PC-9 (cell line): ENCODE data around the gene SEMA4C. TPM values are rescaled to one million over a fixed set of nuclear protein-coding genes. Genes with fewer than 3 reads are reported as not detected.

Experiments used
- BruUV-seq: library from RNA; stranded (reverse); fragments of 400-500 nt; replicated peaks from 2 replicates; lab custom pipeline; 2021; lab: Mats Ljungman, UMichigan
- CTCF ChIA-PET: fragments of 300-600 bp; sonication (Branson Sonifier 250); formaldehyde crosslinking; loops from one replicate; lab custom pipeline; 2022; ENCODE audit warnings: antibody characterized with exemption; lab: Charles Lee
- POLR2A ChIA-PET: fragments of 300-600 bp; sonication (Branson Sonifier 250); formaldehyde crosslinking; loops from one replicate; lab custom pipeline; 2022; ENCODE audit warnings: antibody characterized with exemption; ENCODE audit not compliant: unreplicated experiment; lab: Charles Lee
- DNase-seq, 2 experiments: peaks; one replicate each; pipeline versions ENCODE4 v3.0.0 to v3.0.0-alpha.2; 2015 to 2022; ENCODE audit warnings: mixed read lengths in 1 of 2
- H2AFZ ChIP-seq: fragments of 200-600 bp; sonication (generic); 2 replicates; pipeline ENCODE4 v1.8.1; 2017; ENCODE audit warnings: antibody characterized with exemption
- H3F3A ChIP-seq: fragments of 200-600 bp; sonication (generic); 2 replicates; pipeline ENCODE4 v1.8.1; 2017; ENCODE audit warnings: antibody characterized with exemption, mild to moderate bottlenecking, low read depth; ENCODE audit not compliant: insufficient read depth
- H3K27ac ChIP-seq: fragments of 200-600 bp; sonication (generic); 2 replicates; pipeline ENCODE4 v1.6.1; 2016; ENCODE audit warnings: mixed run types
- H3K27me3 ChIP-seq: fragments of 200-600 bp; sonication (generic); 2 replicates; pipeline ENCODE4 v1.6.1; 2016; ENCODE audit warnings: low read depth, mixed run types; ENCODE audit not compliant: insufficient read depth
- H3K36me3 ChIP-seq: fragments of 200-600 bp; sonication (generic); 2 replicates; pipeline ENCODE4 v1.6.1; 2016; ENCODE audit warnings: low read depth, mixed run types
- H3K4me1 ChIP-seq: fragments of 200-600 bp; sonication (generic); replicated peaks from 2 replicates; pipeline ENCODE4 v1.6.1; 2016; ENCODE audit warnings: mixed run types; ENCODE audit not compliant: insufficient read depth
- H3K4me2 ChIP-seq: fragments of 200-600 bp; sonication (generic); 2 replicates; pipeline ENCODE4 v1.6.1; 2017; ENCODE audit warnings: mixed run types
- H3K4me3 ChIP-seq: fragments of 200-600 bp; sonication (generic); 2 replicates; pipeline ENCODE4 v1.6.1; 2016; ENCODE audit warnings: mixed run types
- H3K79me2 ChIP-seq: fragments of 200-600 bp; sonication (generic); 2 replicates; pipeline ENCODE4 v1.6.1; 2017; ENCODE audit warnings: low read depth, mixed run types
- H3K9me2 ChIP-seq: fragments of 200-600 bp; sonication (generic); 2 replicates; pipeline ENCODE4 v1.8.1; 2017; ENCODE audit warnings: mild to moderate bottlenecking; ENCODE audit not compliant: insufficient read depth
- H3K9me3 ChIP-seq: fragments of 200-600 bp; sonication (generic); 2 replicates; pipeline ENCODE4 v1.8.1; 2016; ENCODE audit warnings: low read depth; ENCODE audit not compliant: insufficient read depth
- H4K20me1 ChIP-seq: fragments of 200-600 bp; sonication (generic); 2 replicates; pipeline ENCODE4 v1.8.1; 2017; ENCODE audit not compliant: insufficient read depth
- EZH2 ChIP-seq: fragments of 200-600 bp; sonication (generic); IDR thresholded peaks from 2 replicates; pipeline ENCODE4 v1.8.0; 2017; ENCODE audit warnings: antibody characterized with exemption, low read depth
- intact Hi-C: fragments of 100-400 bp; cut with micrococcal nuclease; formaldehyde crosslinking; loops from one replicate; pipeline ENCODE4 v1.10.0; 2022; ENCODE audit not compliant: unreplicated experiment
- total RNA-seq: library from RNA; stranded (reverse); gene quantifications from 2 replicates; pipeline ENCODE4 v1.2.3, GENCODE V29; 2021
- TF ChIP-seq, protein P1 (sequence below): fragments of 200-600 bp; sonication (generic); conservative IDR thresholded peaks from 2 replicates; pipeline ENCODE4 v1.6.1; 2017; ENCODE audit warnings: mixed run types, antibody characterized with exemption, mild to moderate bottlenecking, moderate library complexity

SEMA4C gene
- total RNA-seq, 1 experiment from 2014 or later = 52.8 TPM

DNA sequence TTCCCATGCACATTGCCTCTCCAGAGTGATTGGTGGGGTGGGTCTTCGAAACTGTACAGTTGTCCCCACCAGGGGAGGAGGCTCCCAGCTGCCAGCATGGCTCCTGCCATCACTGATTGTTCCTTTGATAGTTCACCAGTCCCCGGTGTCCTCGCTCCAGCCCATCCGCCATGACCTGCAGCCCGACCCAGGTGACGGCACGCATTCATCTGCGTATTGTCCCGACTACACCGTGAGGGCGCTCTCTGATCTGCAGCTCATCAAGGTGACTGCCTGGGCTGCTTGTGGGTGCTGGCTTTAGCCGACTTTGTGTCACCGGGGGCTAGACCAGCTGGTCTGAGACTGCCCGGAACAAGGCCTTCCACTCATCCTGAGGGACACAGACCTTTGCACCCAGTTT, 41.4 kb downstream of the SEMA4C start:
- H3K4me2 ChIP-seq = no peak overlapping the region
- no peaks in the 10 kb centered on the region for H3K27me3 ChIP-seq
- peaks cover 37% of the 10 kb centered on the region for H3F3A ChIP-seq
- H3K36me3 ChIP-seq = peaks cover 6% of the 10 kb centered on the region; the same call in 1 of the 2 replicates
- peaks cover 28% of the 10 kb centered on the region for H3K4me1 ChIP-seq
- no TSS peak for BruUV-seq
- ChIA-PET CTCF (no interaction called here), POLR2A (no interaction called here)
- no peak for TF ChIP-seq EZH2
- TF ChIP-seq, protein P1, sequence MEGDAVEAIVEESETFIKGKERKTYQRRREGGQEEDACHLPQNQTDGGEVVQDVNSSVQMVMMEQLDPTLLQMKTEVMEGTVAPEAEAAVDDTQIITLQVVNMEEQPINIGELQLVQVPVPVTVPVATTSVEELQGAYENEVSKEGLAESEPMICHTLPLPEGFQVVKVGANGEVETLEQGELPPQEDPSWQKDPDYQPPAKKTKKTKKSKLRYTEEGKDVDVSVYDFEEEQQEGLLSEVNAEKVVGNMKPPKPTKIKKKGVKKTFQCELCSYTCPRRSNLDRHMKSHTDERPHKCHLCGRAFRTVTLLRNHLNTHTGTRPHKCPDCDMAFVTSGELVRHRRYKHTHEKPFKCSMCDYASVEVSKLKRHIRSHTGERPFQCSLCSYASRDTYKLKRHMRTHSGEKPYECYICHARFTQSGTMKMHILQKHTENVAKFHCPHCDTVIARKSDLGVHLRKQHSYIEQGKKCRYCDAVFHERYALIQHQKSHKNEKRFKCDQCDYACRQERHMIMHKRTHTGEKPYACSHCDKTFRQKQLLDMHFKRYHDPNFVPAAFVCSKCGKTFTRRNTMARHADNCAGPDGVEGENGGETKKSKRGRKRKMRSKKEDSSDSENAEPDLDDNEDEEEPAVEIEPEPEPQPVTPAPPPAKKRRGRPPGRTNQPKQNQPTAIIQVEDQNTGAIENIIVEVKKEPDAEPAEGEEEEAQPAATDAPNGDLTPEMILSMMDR = no peak
- H4K20me1 ChIP-seq = 0 out of 2 replicates have a peak, but pooled peaks cover 4% of the 10 kb centered on the region
- no peak overlapping the region for H3K4me3 ChIP-seq
- H3K9me2 ChIP-seq = no peaks in the 10 kb centered on the region
- no peak for DNase-seq
- no peak overlapping the region for H3K27ac ChIP-seq
- no peaks in the 10 kb centered on the region for H3K9me3 ChIP-seq
- H3K79me2 ChIP-seq = peaks cover 4% of the 10 kb centered on the region; the same call in 1 of the 2 replicates
- intact Hi-C loops = no loop called here
- no peak overlapping the region for H2AFZ ChIP-seq

DNA sequence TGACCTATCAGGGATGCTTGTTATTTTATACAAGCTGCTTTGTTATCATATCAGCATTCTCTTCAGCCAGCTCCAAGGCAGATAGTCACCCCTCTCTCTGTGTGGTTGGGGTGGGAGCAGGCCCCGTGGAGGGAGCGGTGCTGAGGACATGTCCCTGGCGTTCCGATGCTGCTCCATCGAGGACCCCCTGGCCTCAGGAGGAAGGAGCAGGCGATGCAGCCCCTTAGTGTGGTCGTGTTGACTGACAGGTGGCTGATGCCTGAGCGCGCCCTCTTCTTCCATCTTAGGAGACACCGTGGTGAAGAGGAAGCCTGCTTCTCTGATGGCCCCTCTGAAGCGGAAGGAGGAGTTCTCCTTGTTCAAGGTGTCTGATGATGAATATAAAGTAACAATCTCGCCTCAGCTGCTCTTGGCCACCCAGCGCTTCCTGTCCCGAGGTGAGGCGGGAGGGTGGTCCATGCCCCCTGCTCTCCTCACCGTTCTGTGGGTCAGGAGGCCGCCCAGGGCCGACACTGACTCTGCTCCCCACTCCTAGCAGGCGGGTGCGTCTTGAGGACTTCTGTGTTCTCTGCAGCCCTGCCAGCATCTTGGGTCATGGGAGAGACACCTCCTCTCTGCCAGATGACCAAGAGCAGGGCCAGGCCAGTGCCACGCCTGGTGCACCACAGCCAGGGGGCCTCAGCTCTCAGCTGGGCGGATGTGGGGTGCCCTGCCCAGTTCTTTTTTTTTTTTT, 43.2 kb downstream of the SEMA4C start:
- intact Hi-C loops = no loop called here
- POLR2A ChIA-PET = no interaction called here
- no TSS peak for BruUV-seq
- Histone ChIP-seq H2AFZ (no peak overlapping the region), H3K36me3 (0 out of 2 replicates have a peak, but pooled peaks cover 5% of the 10 kb centered on the region), H3K4me1 (peaks cover 11% of the 10 kb centered on the region), H3F3A (peaks cover 21% of the 10 kb centered on the region; the same call in 1 of the 2 replicates), H3K27me3 (no peaks in the 10 kb centered on the region), H3K4me3 (no peak overlapping the region), H3K27ac (no peak overlapping the region), H3K9me2 (no peaks in the 10 kb centered on the region), H3K4me2 (no peak overlapping the region), H3K79me2 (peaks cover 11% of the 10 kb centered on the region), H4K20me1 (0 out of 2 replicates have a peak, but pooled peaks cover 4% of the 10 kb centered on the region), H3K9me3 (no peaks in the 10 kb centered on the region)
- CTCF ChIA-PET = no interaction called here
- no peak for DNase-seq
- no peak for TF ChIP-seq EZH2
- TF ChIP-seq, protein P1 = no peak

DNA sequence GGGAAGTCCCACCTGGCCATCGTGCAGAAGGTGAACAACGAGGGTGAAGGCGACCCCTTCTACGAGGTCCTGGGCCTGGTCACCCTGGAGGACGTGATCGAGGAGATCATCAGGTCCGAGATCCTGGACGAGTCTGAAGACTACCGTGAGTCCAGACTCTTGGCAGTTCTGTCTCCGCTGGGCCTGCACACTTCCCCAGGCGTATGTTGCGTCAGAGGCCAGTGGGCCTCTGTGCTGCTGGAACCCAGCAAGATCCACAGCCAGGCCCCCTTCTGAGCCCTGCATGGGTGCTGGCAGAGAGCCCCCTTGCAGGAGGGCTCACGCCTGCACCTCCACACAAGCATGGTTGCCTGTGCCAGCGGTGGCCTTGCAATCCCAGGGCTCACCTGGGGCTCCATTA, 44.8 kb downstream of the SEMA4C start:
- intact Hi-C loops = no loop called here
- Histone ChIP-seq H3K4me1 (peaks cover 10% of the 10 kb centered on the region; the same call in 1 of the 2 replicates), H3K27me3 (no peaks in the 10 kb centered on the region), H3K4me3 (no peak overlapping the region), H3K27ac (no peak overlapping the region), H3K79me2 (peaks cover 26% of the 10 kb centered on the region), H3K9me3 (no peaks in the 10 kb centered on the region), H3K9me2 (no peaks in the 10 kb centered on the region), H3K36me3 (0 out of 2 replicates have a peak, but pooled peaks cover 9% of the 10 kb centered on the region), H2AFZ (no peak overlapping the region), H4K20me1 (peaks cover 10% of the 10 kb centered on the region; the same call in 1 of the 2 replicates), H3K4me2 (no peak overlapping the region), H3F3A (0 out of 2 replicates have a peak, but pooled peaks cover 10% of the 10 kb centered on the region)
- TF ChIP-seq EZH2 = no peak
- TF ChIP-seq, protein P1 = no peak
- CTCF ChIA-PET = interaction anchor here (1.4 kb wide), 1 partner anchor 32 kb away, joined by 3 read pairs; no protein-coding TSS in a partner anchor
- POLR2A ChIA-PET = no interaction called here
- no peak for DNase-seq
- no TSS peak for BruUV-seq
